ENCODE results near the gene ST8SIA1. TPM values are rescaled to one million over a fixed set of nuclear protein-coding genes. Genes with fewer than 3 reads are reported as not detected.

ST8SIA1 gene
- total RNA-seq, 1 experiment from 2014 or later = not detected

GRCh38 chr12:22268973-22269372 is 65.5 kb downstream of the ST8SIA1 start:
- H3K9ac ChIP-seq (ENCODE audit: extremely low read depth, insufficient read length, low read length) = no peak overlapping the region
- no peak overlapping the region for H2AFZ ChIP-seq (ENCODE audit: low read length)
- H4K5ac ChIP-seq (ENCODE audit: insufficient read length, low read depth, low read length) = no peak overlapping the region
- no peak for DNase-seq
- H2BK15ac ChIP-seq (ENCODE audit: low read depth, low read length) = no peak overlapping the region
- H3K79me2 ChIP-seq (ENCODE audit: insufficient read depth, low read length) = no peaks in the 10 kb centered on the region
- no peaks in the 10 kb centered on the region for H3K4me1 ChIP-seq (ENCODE audit: insufficient read depth, low read length)
- no peak overlapping the region for H3K27ac ChIP-seq (ENCODE audit: insufficient read length, low read depth, low read length)
- H3K9me3 Mint-ChIP-seq = no peaks in the 10 kb centered on the region
- H3K4me1 Mint-ChIP-seq = no peaks in the 10 kb centered on the region
- no peaks in the 10 kb centered on the region for H3K79me1 ChIP-seq (ENCODE audit: insufficient read depth, low read depth, low read length, poor library complexity, severe bottlenecking)
- H3K23me2 ChIP-seq (ENCODE audit: insufficient read length, low read depth, low read length, poor library complexity, severe bottlenecking) = no peaks in the 10 kb centered on the region
- H4K20me1 ChIP-seq (ENCODE audit: control insufficient read depth, insufficient read depth, insufficient read length) = no peaks in the 10 kb centered on the region
- H4K91ac ChIP-seq (ENCODE audit: insufficient read length, low read depth, low read length) = no peak overlapping the region
- H2BK120ac ChIP-seq (ENCODE audit: low read depth, low read length, poor library complexity, severe bottlenecking) = no peak overlapping the region
- H3K4me2 ChIP-seq (ENCODE audit: insufficient read depth, insufficient read length, low read length) = no peak overlapping the region
- H3K14ac ChIP-seq (ENCODE audit: insufficient read depth, low read length) = no peak overlapping the region
- H3K36me3 Mint-ChIP-seq (ENCODE audit: insufficient read depth in 1 of 3, low read depth in 3 of 3) = no peaks in the 10 kb centered on the region
- no peaks in the 10 kb centered on the region for H3K27me3 Mint-ChIP-seq (ENCODE audit: low read depth)
- H3K4me3 Mint-ChIP-seq = no peak overlapping the region
- no peak overlapping the region for H2BK5ac ChIP-seq (ENCODE audit: insufficient read length, low read length)
- no peak overlapping the region for H3K56ac ChIP-seq (ENCODE audit: insufficient read length, low read depth, low read length)
- H3T11ph ChIP-seq (ENCODE audit: low read length) = no peak overlapping the region
- H3K27ac Mint-ChIP-seq = no peak overlapping the region
- H3K18ac ChIP-seq (ENCODE audit: insufficient read length, low read depth, low read length) = no peak overlapping the region
- TF ChIP-seq CTCF (conservative IDR thresholded peaks at IDR 0.05) = no peak
- no peaks in the 10 kb centered on the region for H3K9me3 ChIP-seq (ENCODE audit: control insufficient read depth, low read depth, low read length)
- H2BK20ac ChIP-seq (ENCODE audit: low read depth, low read length, poor library complexity, severe bottlenecking) = no peak overlapping the region
- H3K4ac ChIP-seq (ENCODE audit: low read depth, low read length) = no peak overlapping the region
- no peak overlapping the region for H3K23ac ChIP-seq (ENCODE audit: insufficient read length, low read depth, low read length)
- H3K27me3 ChIP-seq (ENCODE audit: insufficient read depth, low read length) = no peaks in the 10 kb centered on the region
- H4K8ac ChIP-seq (replicated peaks; ENCODE audit: insufficient read length, low read depth, low read length) = no peak overlapping the region
- H2BK12ac ChIP-seq (ENCODE audit: insufficient read length, low read depth, low read length) = no peak overlapping the region
- H2AK5ac ChIP-seq (ENCODE audit: insufficient read length, low read length) = no peak overlapping the region
